NCI-H1105 treated with DMSO at 0.1 percent for 48 hours (cell line): Measurements from ENCODE around the gene CCDC77.

ENCODE experiments used
- DNase-seq: peaks from one replicate; lab custom pipeline; 2025; lab: John Stamatoyannopoulos, UW

Gene CCDC77

GRCh38 chr12:480831-481816, 79.7 kb downstream of the CCDC77 start:
- DNase-seq = no peak

DNA sequence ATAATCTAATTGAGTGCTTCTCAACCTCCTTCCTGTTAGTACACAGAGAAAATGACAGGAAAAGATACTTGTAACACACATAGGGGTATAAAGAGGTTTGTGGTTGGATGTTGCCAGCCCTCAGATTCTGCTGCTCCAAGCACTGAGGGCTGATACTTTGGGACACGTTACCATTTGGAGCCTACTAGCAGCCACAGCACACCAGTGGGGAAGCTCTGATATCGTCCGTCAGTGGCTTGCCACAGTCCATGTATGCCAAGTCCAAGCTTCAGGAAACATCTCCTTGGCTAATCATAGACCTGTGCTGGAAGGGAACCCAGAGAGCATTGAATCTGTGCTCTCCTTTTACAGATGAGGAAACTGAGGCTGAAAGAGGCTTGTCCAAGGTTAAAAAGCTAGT, 80.6 kb downstream of the CCDC77 start:
- no peak for DNase-seq

- no peak for DNase-seq
These were observed 82.7 kb downstream of the CCDC77 start for GRCh38 chr12:484096-484495.

- DNase-seq = no peak
These were observed 88.8 kb downstream of the CCDC77 start for GRCh38 chr12:490260-490659.
